Natural killer cell treated with Interleukin-12 subunit alpha and Interleukin-12 subunit beta and Interleukin-15 and Interleukin-18, amount 100 ng/mL, for 72 hours (primary cell): ENCODE data around the gene NOX4. TPM values are rescaled to one million over a fixed set of nuclear protein-coding genes. Genes with fewer than 3 reads are reported as not detected.
"Not testable (repeated sequence)": the region's sequence is repeated elsewhere in the genome, so short reads cannot be mapped to it uniquely, and the experiment has no call there.

ENCODE experiments used
- ATAC-seq, 2 donors: fragments of 150-1000 bp; cut with Tn5 transposase in 1 of 2; sonication (Bioruptor Pico), chemical (Tn5 transposase) in 1 of 2; 2 replicates each; pipeline ENCODE4 v1.10.0; 2021
- DNase-seq: peaks from one replicate; pipeline ENCODE4 v3.0.0; 2022; ENCODE audit warnings: low spot score
- H3K27ac Mint-ChIP-seq, 2 donors: 1 replicate in 1 of 2; 2 replicates in 1 of 2; pipeline ENCODE4 v1.8.0; 2022; ENCODE audit warnings: mixed read lengths in 2 of 2, mild to moderate bottlenecking in 1 of 2, moderate library complexity in 1 of 2
- H3K27me3 Mint-ChIP-seq, 2 donors: 1 replicate in 1 of 2; 2 replicates in 1 of 2; pipeline ENCODE4 v1.8.0; 2022; ENCODE audit warnings: mixed read lengths in 2 of 2
- H3K36me3 Mint-ChIP-seq: one replicate; pipeline ENCODE4 v1.8.0; 2022; ENCODE audit warnings: mixed read lengths
- H3K4me1 Mint-ChIP-seq, 2 donors: 1 replicate in 1 of 2; 2 replicates in 1 of 2; pipeline ENCODE4 v1.8.0; 2022; ENCODE audit warnings: low read depth in 2 of 2, mixed read lengths in 2 of 2, mild to moderate bottlenecking in 1 of 2
- H3K4me3 Mint-ChIP-seq: one replicate; pipeline ENCODE4 v1.8.0; 2022; ENCODE audit warnings: mixed read lengths
- H3K9me3 Mint-ChIP-seq: 2 replicates; pipeline ENCODE4 v1.8.0; 2022; ENCODE audit warnings: mixed read lengths
- total RNA-seq, 2 donors: library from RNA; stranded (reverse); gene quantifications; one replicate each; pipeline ENCODE4 v1.2.3, GENCODE V29; 2022

The NOX4 gene
- total RNA-seq, 2 donors from 2014 or later, result not detected

GRCh38 chr11:89346601-89347000 is 144.6 kb downstream of the NOX4 start:
- Mint-ChIP-seq H3K4me1 (no peaks in the 10 kb centered on the region), H3K9me3 (peaks cover 7% of the 10 kb centered on the region), H3K27ac (no peak overlapping the region), H3K27me3 (no peaks in the 10 kb centered on the region), H3K36me3 (no peaks in the 10 kb centered on the region), H3K4me3 (no peak overlapping the region)
- no peak for ATAC-seq
- DNase-seq, result no peak

- H3K36me3 Mint-ChIP-seq, ATAC-seq, H3K27me3 Mint-ChIP-seq, DNase-seq, H3K4me1 Mint-ChIP-seq, H3K9me3 Mint-ChIP-seq, H3K27ac Mint-ChIP-seq, H3K4me3 Mint-ChIP-seq: not testable (repeated sequence)
These were observed 148.1 kb downstream of the NOX4 start for GRCh38 chr11:89342880-89343572.

- H3K36me3 Mint-ChIP-seq, ATAC-seq, H3K27me3 Mint-ChIP-seq, DNase-seq, H3K9me3 Mint-ChIP-seq, H3K27ac Mint-ChIP-seq, H3K4me1 Mint-ChIP-seq, H3K4me3 Mint-ChIP-seq: not testable (repeated sequence)
These were observed 150.7 kb downstream of the NOX4 start for GRCh38 chr11:89340450-89340849.

- not testable (repeated sequence) for H3K36me3 Mint-ChIP-seq, H3K27me3 Mint-ChIP-seq, DNase-seq, H3K4me1 Mint-ChIP-seq, H3K4me3 Mint-ChIP-seq, H3K9me3 Mint-ChIP-seq, H3K27ac Mint-ChIP-seq, ATAC-seq
These were observed 153.1 kb downstream of the NOX4 start for GRCh38 chr11:89338073-89338472.

- not testable (repeated sequence) for H3K4me3 Mint-ChIP-seq, H3K36me3 Mint-ChIP-seq, H3K27me3 Mint-ChIP-seq, DNase-seq, H3K9me3 Mint-ChIP-seq, H3K4me1 Mint-ChIP-seq, H3K27ac Mint-ChIP-seq, ATAC-seq
These were observed 154.0 kb downstream of the NOX4 start for GRCh38 chr11:89337100-89337650.

GRCh38 chr11:89333704-89334103 is 157.5 kb downstream of the NOX4 start:
- not testable (repeated sequence) for H3K27me3 Mint-ChIP-seq, DNase-seq, H3K27ac Mint-ChIP-seq

GRCh38 chr11:89331940-89332339 is 159.2 kb downstream of the NOX4 start:
- H3K27ac Mint-ChIP-seq, H3K9me3 Mint-ChIP-seq, H3K36me3 Mint-ChIP-seq, DNase-seq, H3K27me3 Mint-ChIP-seq, ATAC-seq, H3K4me1 Mint-ChIP-seq, H3K4me3 Mint-ChIP-seq: not testable (repeated sequence)

More at GRCh38 chr11:89333704-89334103, 157.5 kb downstream of the NOX4 start:
- H3K4me3 Mint-ChIP-seq, ATAC-seq, H3K36me3 Mint-ChIP-seq, H3K4me1 Mint-ChIP-seq, H3K9me3 Mint-ChIP-seq: not testable (repeated sequence)

- no peak overlapping the region for H3K4me3 Mint-ChIP-seq
- H3K9me3 Mint-ChIP-seq, result no peaks in the 10 kb centered on the region
- no peaks in the 10 kb centered on the region for H3K36me3 Mint-ChIP-seq
- H3K27me3 Mint-ChIP-seq, result no peaks in the 10 kb centered on the region
- DNase-seq (no peak), ATAC-seq (no peak)
- H3K4me1 Mint-ChIP-seq, result no peaks in the 10 kb centered on the region
- no peak overlapping the region for H3K27ac Mint-ChIP-seq
These were observed 163.3 kb downstream of the NOX4 start for GRCh38 chr11:89327885-89328284.

- DNase-seq (no peak), ATAC-seq (no peak)
- H3K27me3 Mint-ChIP-seq, result no peaks in the 10 kb centered on the region
- no peaks in the 10 kb centered on the region for H3K4me1 Mint-ChIP-seq
- no peaks in the 10 kb centered on the region for H3K9me3 Mint-ChIP-seq
- H3K27ac Mint-ChIP-seq, result no peak overlapping the region
- no peak overlapping the region for H3K4me3 Mint-ChIP-seq
- H3K36me3 Mint-ChIP-seq, result no peaks in the 10 kb centered on the region
These were observed 169.8 kb downstream of the NOX4 start for GRCh38 chr11:89321401-89321800.

- not testable (repeated sequence) for H3K4me3 Mint-ChIP-seq, H3K9me3 Mint-ChIP-seq, H3K4me1 Mint-ChIP-seq, ATAC-seq, H3K36me3 Mint-ChIP-seq, H3K27ac Mint-ChIP-seq, H3K27me3 Mint-ChIP-seq, DNase-seq
These were observed 180.6 kb downstream of the NOX4 start for GRCh38 chr11:89310607-89311006.

- not testable (repeated sequence) for H3K27me3 Mint-ChIP-seq
These were observed 181.7 kb downstream of the NOX4 start for GRCh38 chr11:89309321-89309985.

GRCh38 chr11:89308272-89308671 is 182.9 kb downstream of the NOX4 start:
- H3K4me3 Mint-ChIP-seq, H3K36me3 Mint-ChIP-seq, H3K4me1 Mint-ChIP-seq, H3K27me3 Mint-ChIP-seq, H3K27ac Mint-ChIP-seq, DNase-seq, H3K9me3 Mint-ChIP-seq, ATAC-seq: not testable (repeated sequence)

More at GRCh38 chr11:89309321-89309985, 181.7 kb downstream of the NOX4 start:
- not testable (repeated sequence) for H3K27ac Mint-ChIP-seq, H3K36me3 Mint-ChIP-seq, H3K4me1 Mint-ChIP-seq, H3K9me3 Mint-ChIP-seq, H3K4me3 Mint-ChIP-seq, ATAC-seq, DNase-seq

- not testable (repeated sequence) for DNase-seq, ATAC-seq, H3K27me3 Mint-ChIP-seq, H3K4me3 Mint-ChIP-seq, H3K4me1 Mint-ChIP-seq, H3K27ac Mint-ChIP-seq, H3K36me3 Mint-ChIP-seq
- H3K9me3 Mint-ChIP-seq, result peaks cover 17% of the 10 kb centered on the region
These were observed 188.1 kb downstream of the NOX4 start for GRCh38 chr11:89303029-89303428.

- not testable (repeated sequence) for H3K4me3 Mint-ChIP-seq, H3K4me1 Mint-ChIP-seq, ATAC-seq, H3K27me3 Mint-ChIP-seq, H3K9me3 Mint-ChIP-seq, H3K27ac Mint-ChIP-seq, DNase-seq, H3K36me3 Mint-ChIP-seq
These were observed 196.2 kb downstream of the NOX4 start for GRCh38 chr11:89295023-89295422.
